Transverse colon (tissue), 4 donors: ENCODE data around the gene DAB2IP. TPM values are rescaled to one million over a fixed set of nuclear protein-coding genes. Genes with fewer than 3 reads are reported as not detected.

ENCODE experiments used
- DNase-seq: peaks from one replicate; pipeline ENCODE4 v3.0.0-alpha.2; 2019
- H3K27ac ChIP-seq, 4 donors: fragments of 200-600 bp; sonication (generic); 2 replicates each; pipeline ENCODE4 v1.5.1; 2016 to 2018; ENCODE audit warnings: inconsistent platforms in 4 of 4
- H3K27me3 ChIP-seq: fragments of 200-600 bp; sonication (generic); 2 replicates; pipeline ENCODE4 v1.5.1; 2017; ENCODE audit warnings: inconsistent platforms
- H3K36me3 ChIP-seq, 4 donors: fragments of 200-600 bp; sonication (generic); 2 replicates each; pipeline ENCODE4 v1.5.1; 2017 to 2019; ENCODE audit warnings: inconsistent platforms in 4 of 4
- H3K4me1 ChIP-seq, 4 donors: fragments of 200-600 bp; sonication (generic); 2 replicates each; pipeline ENCODE4 v1.5.1; 2017 to 2020; ENCODE audit warnings: inconsistent platforms in 4 of 4
- H3K4me3 ChIP-seq, 4 donors: fragments of 200-600 bp; sonication (generic); 1 replicate in 1 of 4; 2 replicates in 3 of 4; pipeline versions ENCODE4 v1.5.1 to v1.6.1; 2017 to 2019; ENCODE audit warnings: inconsistent platforms in 4 of 4
- H3K9me3 ChIP-seq, 2 donors: fragments of 200-600 bp; sonication (generic); 2 replicates each; pipeline ENCODE4 v1.5.1; 2017 to 2019; ENCODE audit warnings: inconsistent platforms in 2 of 2
- EP300 ChIP-seq: sonication (generic); formaldehyde crosslinking; IDR thresholded peaks from one replicate; pipeline ENCODE4 v1.6.1; 2017; ENCODE audit warnings: antibody characterized with exemption, low read depth
- POLR2A ChIP-seq: fragments of 450-650 bp; IDR thresholded peaks from one replicate; pipeline ENCODE4 v1.6.1; 2016; ENCODE audit warnings: antibody characterized with exemption, mild to moderate bottlenecking, moderate library complexity
- POLR2AphosphoS5 ChIP-seq, 3 donors: sonication (generic); formaldehyde crosslinking; IDR thresholded peaks; one replicate each; pipeline ENCODE4 v1.6.1; 2016; ENCODE audit warnings: antibody characterized with exemption in 3 of 3
- WGBS, 2 donors: methylation state at CpG; one replicate each; pipeline ENCODE4 v1.1.5; 2018; ENCODE audit warnings: low coverage in 1 of 2; 5-methylcytosine and 5-hydroxymethylcytosine counted together
- in situ Hi-C, 4 donors: fragments of 200-750 bp; cut with MboI; loops; one replicate each; pipeline versions ENCODE4 v1.15.0 to v1.15.1; 2017; ENCODE audit warnings: low sequenced_read_pairs in 3 of 4, low pct_ligation_motif_present in 1 of 4, low pct_unique_long_range_greater_than_20kb in 1 of 4
- intact Hi-C: fragments of 100-400 bp; cut with DNase I; formaldehyde crosslinking; loops from one replicate; pipeline ENCODE4 v1.15.1; 2023; ENCODE audit warnings: low total_unique reads
- total RNA-seq, 4 donors: library from RNA; depleted of rRNA; stranded (reverse); fragments of >200 nt; gene quantifications; one replicate each; pipeline ENCODE4 v1.1.0, GENCODE V29; 2016
- TF ChIP-seq, protein P1 (sequence below), 5 experiments: fragments of 200-600 bp in 3 of 5; fragments of 450-650 bp in 2 of 5; sonication (generic) in 3 of 5; IDR thresholded peaks; 1 replicate in 2 of 5; 2 replicates in 3 of 5; pipeline ENCODE4 v1.5.1; 2016 to 2017; ENCODE audit warnings: antibody characterized with exemption in 5 of 5, inconsistent platforms in 3 of 5, mild to moderate bottlenecking in 2 of 5, moderate library complexity in 1 of 5

DAB2IP gene
- total RNA-seq, 4 donors from 2014 or later, result 84.2 to 159 (median 90.7) TPM

- DNase-seq, result no peak
- Histone ChIP-seq H3K27me3 (no peaks in the 10 kb centered on the region), H3K9me3 (no peaks in the 10 kb centered on the region), H3K27ac (no peak overlapping the region), H3K4me1 (peaks cover 0 to 9% (median 0%) of the 10 kb centered on the region in 4 donors), H3K36me3 (no peaks in the 10 kb centered on the region), H3K4me3 (no peak overlapping the region)
- intact Hi-C loops, result no loop called here
- TF ChIP-seq EP300, result no peak
- TF ChIP-seq, protein P1, sequence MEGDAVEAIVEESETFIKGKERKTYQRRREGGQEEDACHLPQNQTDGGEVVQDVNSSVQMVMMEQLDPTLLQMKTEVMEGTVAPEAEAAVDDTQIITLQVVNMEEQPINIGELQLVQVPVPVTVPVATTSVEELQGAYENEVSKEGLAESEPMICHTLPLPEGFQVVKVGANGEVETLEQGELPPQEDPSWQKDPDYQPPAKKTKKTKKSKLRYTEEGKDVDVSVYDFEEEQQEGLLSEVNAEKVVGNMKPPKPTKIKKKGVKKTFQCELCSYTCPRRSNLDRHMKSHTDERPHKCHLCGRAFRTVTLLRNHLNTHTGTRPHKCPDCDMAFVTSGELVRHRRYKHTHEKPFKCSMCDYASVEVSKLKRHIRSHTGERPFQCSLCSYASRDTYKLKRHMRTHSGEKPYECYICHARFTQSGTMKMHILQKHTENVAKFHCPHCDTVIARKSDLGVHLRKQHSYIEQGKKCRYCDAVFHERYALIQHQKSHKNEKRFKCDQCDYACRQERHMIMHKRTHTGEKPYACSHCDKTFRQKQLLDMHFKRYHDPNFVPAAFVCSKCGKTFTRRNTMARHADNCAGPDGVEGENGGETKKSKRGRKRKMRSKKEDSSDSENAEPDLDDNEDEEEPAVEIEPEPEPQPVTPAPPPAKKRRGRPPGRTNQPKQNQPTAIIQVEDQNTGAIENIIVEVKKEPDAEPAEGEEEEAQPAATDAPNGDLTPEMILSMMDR (IDR thresholded peaks at IDR 0.05), result no peak
- no peak for TF ChIP-seq POLR2A
- TF ChIP-seq POLR2AphosphoS5 (IDR thresholded peaks at IDR 0.05), result no peak
- in situ Hi-C loops, result loop anchor here in 1 of 4 donors (25.0 kb wide), 1 partner anchor 165 kb away; no protein-coding TSS in a partner anchor
- WGBS, 2 donors, result 80 to 85% methylated on average over 1 to 31 of the region's 34 CpGs
Measured at GRCh38 chr9:121822093-121823085, 171.0 kb downstream of the DAB2IP start.

DNA sequence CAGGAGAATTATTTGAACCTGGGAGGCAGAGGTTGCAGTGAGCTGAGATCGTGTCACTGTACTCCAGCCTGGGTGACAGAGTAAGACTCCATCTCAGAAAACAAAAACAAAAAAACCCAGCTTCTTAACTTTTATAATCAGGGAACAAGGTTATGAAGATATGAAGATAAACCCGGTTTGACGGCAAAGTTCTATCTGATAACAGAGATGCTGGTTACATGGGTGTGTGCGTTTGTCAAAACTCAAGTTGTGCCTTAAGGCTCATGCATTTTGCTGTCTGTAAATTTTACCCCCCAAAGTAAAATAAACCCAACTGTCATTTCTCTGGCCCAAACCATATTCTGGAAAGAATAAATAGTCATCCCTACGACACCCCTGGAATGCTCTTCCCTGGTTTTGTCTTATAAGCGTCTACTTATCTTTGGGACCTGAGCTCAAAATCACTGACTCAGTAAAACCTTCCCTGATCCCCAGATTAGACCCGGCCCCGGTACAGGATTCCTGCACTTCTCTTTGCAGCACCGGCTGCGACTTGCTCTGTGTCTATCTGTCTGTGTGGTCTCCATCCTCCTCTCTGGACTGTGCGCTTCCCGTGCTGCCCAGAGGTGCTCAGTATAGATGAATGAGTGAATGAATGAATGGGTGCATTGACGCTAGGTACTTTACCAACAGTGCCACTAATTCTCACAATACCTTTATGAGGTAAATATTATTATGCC lies 172.2 kb downstream of the DAB2IP start:
- intact Hi-C loops, result no loop called here
- in situ Hi-C loops, result loop anchor here in 1 of 4 donors (25.0 kb wide), 1 partner anchor 164 kb away; no protein-coding TSS in a partner anchor
- Histone ChIP-seq H3K4me1 (peaks cover 0 to 9% (median 0%) of the 10 kb centered on the region in 4 donors), H3K27ac (no peak overlapping the region), H3K9me3 (no peaks in the 10 kb centered on the region), H3K27me3 (no peaks in the 10 kb centered on the region), H3K4me3 (no peak overlapping the region), H3K36me3 (no peaks in the 10 kb centered on the region)
- DNase-seq, result no peak
- 93 to 94% methylated on average over 12 to 13 of the region's 13 CpGs for WGBS, 2 donors
- TF ChIP-seq POLR2A (no peak), EP300 (no peak), POLR2AphosphoS5 (IDR thresholded peaks at IDR 0.05) (no peak)
- TF ChIP-seq, protein P1 (IDR thresholded peaks at IDR 0.05), result no peak

DNA sequence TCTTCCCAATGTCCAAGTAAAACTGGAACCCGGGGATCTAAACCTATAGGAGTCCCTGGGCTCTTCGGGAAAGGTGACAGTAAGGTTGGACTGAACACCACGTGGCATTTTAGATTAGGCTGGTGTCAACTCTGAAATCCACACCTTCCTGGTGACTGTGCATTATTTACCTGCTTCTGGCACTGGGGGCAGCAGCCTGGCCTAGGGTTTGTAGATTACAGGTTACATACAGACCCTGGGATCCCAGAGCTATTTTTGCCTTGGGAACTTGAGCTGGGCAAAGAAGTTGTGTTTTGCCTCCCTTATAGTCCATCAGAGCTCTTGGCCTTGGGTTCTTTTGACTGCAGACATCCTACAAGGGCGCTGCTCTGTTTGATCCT lies 173.2 kb downstream of the DAB2IP start:
- Histone ChIP-seq H3K27ac (no peak overlapping the region), H3K4me3 (no peak overlapping the region), H3K4me1 (peaks cover 0 to 4% (median 0%) of the 10 kb centered on the region in 4 donors), H3K36me3 (no peaks in the 10 kb centered on the region), H3K27me3 (no peaks in the 10 kb centered on the region), H3K9me3 (no peaks in the 10 kb centered on the region)
- TF ChIP-seq, protein P1 (IDR thresholded peaks at IDR 0.05), result no peak
- no peak for TF ChIP-seq EP300
- no peak for TF ChIP-seq POLR2AphosphoS5 (IDR thresholded peaks at IDR 0.05)
- no peak for TF ChIP-seq POLR2A
- intact Hi-C loops, result no loop called here
- no peak for DNase-seq
- WGBS, 2 donors, result 87% methylated on average over 4 of the region's 4 CpGs; no CpG with 5 or more reads in 1 of the 2 donors
- in situ Hi-C loops, result loop anchor here in 1 of 4 donors (25.0 kb wide), 1 partner anchor 163 kb away; no protein-coding TSS in a partner anchor
